ENCODE data around the gene BCAS3.
"Not testable (repeated sequence)": the region's sequence is repeated elsewhere in the genome, so short reads cannot be mapped to it uniquely, and the experiment has no call there.

Gene BCAS3

GRCh38 chr17:60809421-60809820, 131.8 kb downstream of the BCAS3 start:
- DNase-seq (ENCODE audit: low spot score) = no peak
- TF ChIP-seq, protein P1, sequence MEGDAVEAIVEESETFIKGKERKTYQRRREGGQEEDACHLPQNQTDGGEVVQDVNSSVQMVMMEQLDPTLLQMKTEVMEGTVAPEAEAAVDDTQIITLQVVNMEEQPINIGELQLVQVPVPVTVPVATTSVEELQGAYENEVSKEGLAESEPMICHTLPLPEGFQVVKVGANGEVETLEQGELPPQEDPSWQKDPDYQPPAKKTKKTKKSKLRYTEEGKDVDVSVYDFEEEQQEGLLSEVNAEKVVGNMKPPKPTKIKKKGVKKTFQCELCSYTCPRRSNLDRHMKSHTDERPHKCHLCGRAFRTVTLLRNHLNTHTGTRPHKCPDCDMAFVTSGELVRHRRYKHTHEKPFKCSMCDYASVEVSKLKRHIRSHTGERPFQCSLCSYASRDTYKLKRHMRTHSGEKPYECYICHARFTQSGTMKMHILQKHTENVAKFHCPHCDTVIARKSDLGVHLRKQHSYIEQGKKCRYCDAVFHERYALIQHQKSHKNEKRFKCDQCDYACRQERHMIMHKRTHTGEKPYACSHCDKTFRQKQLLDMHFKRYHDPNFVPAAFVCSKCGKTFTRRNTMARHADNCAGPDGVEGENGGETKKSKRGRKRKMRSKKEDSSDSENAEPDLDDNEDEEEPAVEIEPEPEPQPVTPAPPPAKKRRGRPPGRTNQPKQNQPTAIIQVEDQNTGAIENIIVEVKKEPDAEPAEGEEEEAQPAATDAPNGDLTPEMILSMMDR (IDR thresholded peaks at IDR 0.05) = no peak
- Histone ChIP-seq H3K4me3 (no peak overlapping the region), H3K27ac (no peak overlapping the region)

DNA sequence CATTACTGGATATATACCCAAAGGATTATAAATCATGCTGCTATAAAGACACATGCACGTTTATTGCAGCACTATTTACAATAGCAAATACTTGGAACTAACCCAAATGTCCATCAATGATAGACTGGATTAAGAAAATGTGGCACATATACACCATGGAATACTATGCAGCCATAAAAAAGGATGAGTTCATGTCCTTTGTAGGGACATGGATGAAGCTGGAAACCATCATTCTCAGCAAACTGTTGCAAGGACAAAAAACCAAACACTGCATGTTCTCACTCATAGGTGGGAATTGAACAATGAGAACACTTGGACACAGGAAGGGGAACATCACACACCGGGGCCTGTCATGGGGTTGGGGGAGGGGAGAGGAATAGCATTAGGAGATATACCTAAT, 137.3 kb downstream of the BCAS3 start:
- not testable (repeated sequence) for DNase-seq (ENCODE audit: low spot score); H3K27ac ChIP-seq; H3K4me3 ChIP-seq

DNA sequence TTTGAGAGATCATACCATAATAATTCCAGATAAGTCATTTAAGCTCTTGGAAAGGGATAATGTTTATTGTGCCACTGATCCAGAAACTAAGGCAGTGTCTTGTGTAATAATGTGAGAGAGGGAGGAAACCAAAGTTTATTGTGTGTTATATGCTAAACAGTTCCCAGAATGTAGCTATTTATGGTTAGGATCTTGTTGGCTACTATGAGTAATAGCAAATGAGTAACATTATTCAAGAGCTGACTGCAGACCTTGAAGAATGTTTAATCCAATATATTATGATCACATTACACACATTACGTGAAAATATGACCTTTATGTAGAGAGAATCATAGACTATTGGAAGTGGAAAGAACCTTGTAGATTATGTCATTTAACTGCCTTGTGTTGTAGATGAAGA, 139.5 kb downstream of the BCAS3 start:
- TF ChIP-seq, protein P1 (IDR thresholded peaks at IDR 0.05) = no peak
- H3K27ac ChIP-seq = no peak overlapping the region
- DNase-seq (ENCODE audit: low spot score) = no peak
- no peak overlapping the region for H3K4me3 ChIP-seq

DNA sequence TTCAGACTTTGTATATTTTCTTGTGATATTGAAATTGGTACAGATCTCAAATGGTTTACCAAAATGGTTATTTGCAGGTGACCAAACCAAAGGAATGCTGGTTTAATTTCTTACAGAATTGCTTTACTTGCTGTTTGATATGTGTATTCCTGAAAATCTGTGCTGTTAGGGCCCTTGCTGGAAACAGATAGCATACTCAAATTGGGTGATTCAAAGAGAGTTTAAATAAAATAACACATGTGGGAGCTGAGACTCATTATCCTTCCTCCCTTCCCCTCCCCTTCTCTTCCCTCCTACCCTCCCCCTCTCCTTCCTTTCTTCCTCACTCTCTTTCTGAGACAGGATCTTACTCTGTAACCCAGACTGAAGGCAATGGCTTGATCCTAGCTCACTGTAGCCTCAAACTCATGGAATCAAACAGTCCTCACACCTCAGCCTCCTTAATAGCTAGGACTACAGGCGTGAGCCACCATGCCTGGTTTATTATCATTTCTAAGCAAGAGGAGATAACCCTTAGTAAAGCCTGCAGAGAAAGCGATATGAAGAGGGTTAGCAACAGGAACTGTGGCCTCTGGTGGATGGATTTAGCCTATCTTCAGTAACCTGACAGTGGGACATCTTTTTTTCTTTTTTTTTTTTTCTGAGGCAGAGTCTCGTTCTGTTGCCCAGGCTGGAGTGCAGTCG, 141.9 kb downstream of the BCAS3 start:
- no peak for DNase-seq (ENCODE audit: low spot score)
- TF ChIP-seq, protein P1 (IDR thresholded peaks at IDR 0.05) = no peak
- Histone ChIP-seq H3K27ac (no peak overlapping the region), H3K4me3 (no peak overlapping the region)

DNA sequence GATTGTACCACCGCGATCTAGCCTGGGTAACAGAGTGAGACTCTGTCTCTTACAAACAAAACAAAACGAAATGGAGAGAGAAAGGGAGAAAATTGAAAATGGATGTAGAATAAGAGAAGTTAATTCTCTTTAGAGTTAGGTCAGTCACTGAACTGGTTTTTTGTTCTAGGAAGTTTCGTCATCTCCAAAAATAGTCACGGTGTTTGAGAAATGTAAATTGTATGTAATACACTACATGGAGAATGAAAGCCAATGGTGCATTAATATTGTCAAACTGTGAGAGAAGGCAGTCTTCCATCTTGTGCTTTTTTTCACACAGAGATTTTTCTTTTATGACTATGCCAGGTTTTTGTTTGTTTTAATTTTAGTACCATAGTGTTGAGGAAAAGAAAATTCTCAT, 145.9 kb downstream of the BCAS3 start:
- DNase-seq (ENCODE audit: low spot score) = no peak
- TF ChIP-seq, protein P1 (IDR thresholded peaks at IDR 0.05) = no peak
- no peak overlapping the region for H3K27ac ChIP-seq
- H3K4me3 ChIP-seq = no peak overlapping the region

DNA sequence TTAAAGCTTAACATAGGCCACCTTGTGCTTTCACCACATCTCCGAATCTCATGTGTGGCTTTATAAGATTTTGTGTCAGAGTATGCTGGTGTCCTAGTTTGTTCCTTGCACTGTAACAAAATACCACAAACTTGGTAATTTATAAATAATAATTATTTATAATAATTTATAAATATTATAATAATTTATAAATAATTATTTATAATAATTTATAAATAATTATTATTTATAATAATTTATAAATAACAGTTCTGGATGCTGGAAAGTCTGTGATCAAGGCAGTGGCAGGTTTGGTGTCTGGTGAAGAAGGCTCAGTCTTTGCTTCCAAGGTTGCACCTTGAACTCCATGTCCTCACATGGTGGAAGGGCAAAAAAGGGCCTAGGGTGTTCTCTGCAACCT, 147.7 kb downstream of the BCAS3 start:
- TF ChIP-seq, protein P1 (IDR thresholded peaks at IDR 0.05) = no peak
- Histone ChIP-seq H3K4me3 (no peak overlapping the region), H3K27ac (no peak overlapping the region)
- DNase-seq (ENCODE audit: low spot score) = no peak

DNA sequence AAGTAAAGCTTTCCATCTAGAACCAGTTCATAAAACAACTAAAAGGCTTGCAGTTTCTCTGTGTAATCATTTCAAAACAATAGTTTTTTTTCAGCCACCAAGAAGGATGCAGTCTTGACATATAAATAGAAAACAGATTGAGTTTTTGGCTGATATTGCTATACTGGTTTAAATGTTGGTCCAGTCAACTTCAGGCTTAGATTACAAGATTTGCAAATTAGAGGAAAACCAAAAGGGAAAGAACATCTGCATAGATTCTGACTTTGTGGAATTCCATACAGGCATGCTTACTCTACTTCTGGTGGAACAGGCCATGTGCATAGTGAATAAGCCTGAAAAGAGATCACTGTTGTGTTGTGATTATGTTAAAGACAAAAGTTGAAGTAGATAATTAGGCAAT, 150.3 kb downstream of the BCAS3 start:
- H3K4me3 ChIP-seq = no peak overlapping the region
- DNase-seq (ENCODE audit: low spot score) = no peak
- H3K27ac ChIP-seq = no peak overlapping the region
- TF ChIP-seq, protein P1 (IDR thresholded peaks at IDR 0.05) = no peak
